ENCODE results near the gene FLNA. TPM values are rescaled to one million over a fixed set of nuclear protein-coding genes. Genes with fewer than 3 reads are reported as not detected.

Gene FLNA
- total RNA-seq, 1 donor, result 3,767 TPM

DNA sequence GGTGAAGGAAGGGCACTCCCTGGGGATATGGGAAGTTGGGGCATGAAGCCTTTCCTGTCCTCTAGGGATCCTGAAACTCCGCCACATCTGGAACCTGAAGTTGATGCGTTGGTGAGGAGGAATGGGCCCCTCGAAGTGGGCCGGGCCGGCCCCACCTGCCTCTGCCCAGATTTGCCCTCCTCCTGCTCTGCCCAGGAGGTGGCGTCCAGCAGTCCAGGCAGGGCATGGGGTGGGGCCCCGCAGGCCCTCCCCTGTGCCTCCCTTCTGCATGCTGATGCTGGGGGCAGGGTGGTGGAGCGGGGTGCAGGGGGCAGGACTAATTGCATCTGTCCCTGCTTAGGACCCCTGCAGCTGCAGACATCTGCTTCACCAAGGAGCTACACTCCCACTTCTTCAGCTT is 38.7 kb upstream of the FLNA start:
- TF ChIP-seq, protein P1, sequence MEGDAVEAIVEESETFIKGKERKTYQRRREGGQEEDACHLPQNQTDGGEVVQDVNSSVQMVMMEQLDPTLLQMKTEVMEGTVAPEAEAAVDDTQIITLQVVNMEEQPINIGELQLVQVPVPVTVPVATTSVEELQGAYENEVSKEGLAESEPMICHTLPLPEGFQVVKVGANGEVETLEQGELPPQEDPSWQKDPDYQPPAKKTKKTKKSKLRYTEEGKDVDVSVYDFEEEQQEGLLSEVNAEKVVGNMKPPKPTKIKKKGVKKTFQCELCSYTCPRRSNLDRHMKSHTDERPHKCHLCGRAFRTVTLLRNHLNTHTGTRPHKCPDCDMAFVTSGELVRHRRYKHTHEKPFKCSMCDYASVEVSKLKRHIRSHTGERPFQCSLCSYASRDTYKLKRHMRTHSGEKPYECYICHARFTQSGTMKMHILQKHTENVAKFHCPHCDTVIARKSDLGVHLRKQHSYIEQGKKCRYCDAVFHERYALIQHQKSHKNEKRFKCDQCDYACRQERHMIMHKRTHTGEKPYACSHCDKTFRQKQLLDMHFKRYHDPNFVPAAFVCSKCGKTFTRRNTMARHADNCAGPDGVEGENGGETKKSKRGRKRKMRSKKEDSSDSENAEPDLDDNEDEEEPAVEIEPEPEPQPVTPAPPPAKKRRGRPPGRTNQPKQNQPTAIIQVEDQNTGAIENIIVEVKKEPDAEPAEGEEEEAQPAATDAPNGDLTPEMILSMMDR (IDR thresholded peaks at IDR 0.05; ENCODE audit: insufficient read depth, low read depth, low read length), result no peak
- H3K4me3 ChIP-seq (ENCODE audit: low read depth, low read length), result no peak overlapping the region
- DNase-seq (ENCODE audit: low read depth), result no peak

DNA sequence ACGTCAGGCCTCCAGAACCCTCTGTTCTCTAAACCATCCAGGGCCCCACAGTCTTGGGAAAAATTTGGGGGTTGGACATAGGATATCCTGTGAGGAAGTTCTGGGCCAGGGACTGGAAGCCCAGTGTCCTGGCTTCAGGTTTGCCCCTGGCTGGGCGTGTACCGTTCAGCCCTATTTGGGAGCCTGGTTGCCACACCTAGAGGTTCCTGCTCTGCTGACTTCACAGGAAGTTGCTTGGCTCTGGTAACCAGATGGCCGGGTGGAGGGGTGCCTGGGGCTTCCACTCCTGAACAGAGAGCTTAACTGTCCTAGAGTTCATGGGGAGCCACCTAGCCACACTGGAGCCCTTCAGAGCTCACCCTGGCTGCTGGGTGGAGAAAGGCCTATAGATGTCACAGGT is 38.0 kb upstream of the FLNA start:
- TF ChIP-seq, protein P1 (IDR thresholded peaks at IDR 0.05; ENCODE audit: insufficient read depth, low read depth, low read length), result no peak
- peak; percentile 54 for DNase-seq (ENCODE audit: low read depth)
- peak overlapping the region; percentile 65 for H3K4me3 ChIP-seq (ENCODE audit: low read depth, low read length)

DNA sequence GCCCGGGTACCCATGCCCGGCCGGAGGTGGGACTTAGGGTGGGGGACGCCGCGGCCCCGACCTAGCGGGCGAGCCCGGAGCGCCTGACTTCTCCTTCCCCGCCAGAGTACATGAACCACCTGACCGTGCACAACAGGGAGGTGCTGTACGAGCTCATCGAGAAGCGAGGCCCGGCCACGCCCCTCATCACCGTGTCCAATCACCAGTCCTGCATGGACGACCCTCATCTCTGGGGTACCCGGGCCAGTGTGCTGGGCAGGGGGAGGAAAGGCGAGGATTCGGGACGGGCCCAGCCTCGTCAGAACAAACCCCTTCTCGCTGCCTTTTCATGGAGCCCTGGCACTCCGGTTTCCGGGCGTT is 37.5 kb upstream of the FLNA start:
- no peak for DNase-seq (ENCODE audit: low read depth)
- TF ChIP-seq, protein P1 (IDR thresholded peaks at IDR 0.05; ENCODE audit: insufficient read depth, low read depth, low read length), result no peak
- peak overlapping the region; percentile 65 for H3K4me3 ChIP-seq (ENCODE audit: low read depth, low read length)

DNA sequence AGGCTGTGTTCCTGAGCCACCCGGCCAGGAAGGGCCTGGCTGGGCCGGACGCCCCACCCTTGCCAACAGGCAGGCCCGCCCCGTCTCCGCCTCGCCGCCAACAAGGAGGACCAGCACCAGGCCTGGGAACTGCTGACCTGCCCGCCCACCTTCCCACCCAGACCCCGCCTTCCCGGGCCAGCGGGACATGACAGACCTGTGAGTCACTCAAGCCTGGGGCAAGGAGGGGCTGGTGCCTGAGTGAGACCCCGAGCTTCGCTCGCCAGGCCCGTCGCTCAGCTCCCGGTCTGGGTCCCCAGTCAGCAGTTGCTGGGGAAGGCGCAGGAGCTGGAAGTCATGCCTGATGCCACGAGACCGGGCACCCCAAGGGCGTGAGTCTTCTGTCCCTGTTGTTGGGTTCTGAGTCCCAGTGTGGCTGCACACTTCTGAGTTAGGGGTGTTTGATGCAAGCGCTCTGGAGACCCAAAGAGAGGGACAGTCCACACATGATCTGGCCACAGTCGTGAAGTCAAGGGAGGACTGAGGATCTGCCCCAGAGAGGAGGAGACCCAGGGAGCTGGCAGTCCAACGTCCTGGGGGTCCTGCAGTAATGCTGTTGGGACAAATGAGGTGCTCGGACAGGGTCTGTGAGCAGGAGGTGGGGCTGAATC is 34.9 kb upstream of the FLNA start, which contains the start of gene DNASE1L1:
DNASE1L1 (minus strand) TSS at position 33 of the 650 bp plus-strand sequence. CDS start 3,686 bp downstream, outside the sequence.
- TF ChIP-seq, protein P1 (IDR thresholded peaks at IDR 0.05; ENCODE audit: insufficient read depth, low read depth, low read length), result no peak
- peak; percentile 90 for DNase-seq (ENCODE audit: low read depth)

DNA sequence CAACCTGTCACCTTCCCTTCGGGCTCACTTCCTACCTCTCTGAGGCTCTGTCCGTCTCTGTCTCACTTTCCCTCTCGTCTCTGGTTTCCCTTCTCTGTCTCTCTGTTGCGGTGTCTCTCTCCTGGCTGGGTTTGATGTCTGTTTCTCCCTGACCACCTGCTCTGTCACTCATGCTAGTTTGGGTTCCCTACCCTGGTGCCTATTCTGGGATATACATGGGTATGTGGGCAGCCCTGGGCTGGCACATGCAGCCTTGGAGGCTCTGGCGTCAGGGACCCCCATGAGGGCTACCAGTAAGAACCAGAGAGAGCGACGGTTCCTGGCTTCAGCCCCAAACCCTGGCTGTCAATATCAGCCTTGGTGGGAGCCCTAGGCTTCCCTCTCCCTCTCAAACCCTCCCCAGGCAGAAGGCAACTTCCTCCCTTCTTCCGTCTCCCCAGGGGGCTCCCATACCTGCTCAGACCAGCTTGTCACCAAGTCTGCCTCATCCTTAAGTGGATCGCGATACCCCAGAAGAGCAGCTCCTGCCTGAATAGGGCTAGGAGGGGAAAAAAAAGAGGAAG is 34.3 kb upstream of the FLNA start:
- TF ChIP-seq, protein P1 (IDR thresholded peaks at IDR 0.05; ENCODE audit: insufficient read depth, low read depth, low read length), result no peak
- DNase-seq (ENCODE audit: low read depth), result no peak
- peak overlapping the region; percentile 62 for H3K4me3 ChIP-seq (ENCODE audit: low read depth, low read length)

More for the DNA sequence above, 34.9 kb upstream of the FLNA start, which contains the start of gene DNASE1L1:
- peak within 1 kb of the TSS; percentile 62 for H3K4me3 ChIP-seq (ENCODE audit: low read depth, low read length)

DNA sequence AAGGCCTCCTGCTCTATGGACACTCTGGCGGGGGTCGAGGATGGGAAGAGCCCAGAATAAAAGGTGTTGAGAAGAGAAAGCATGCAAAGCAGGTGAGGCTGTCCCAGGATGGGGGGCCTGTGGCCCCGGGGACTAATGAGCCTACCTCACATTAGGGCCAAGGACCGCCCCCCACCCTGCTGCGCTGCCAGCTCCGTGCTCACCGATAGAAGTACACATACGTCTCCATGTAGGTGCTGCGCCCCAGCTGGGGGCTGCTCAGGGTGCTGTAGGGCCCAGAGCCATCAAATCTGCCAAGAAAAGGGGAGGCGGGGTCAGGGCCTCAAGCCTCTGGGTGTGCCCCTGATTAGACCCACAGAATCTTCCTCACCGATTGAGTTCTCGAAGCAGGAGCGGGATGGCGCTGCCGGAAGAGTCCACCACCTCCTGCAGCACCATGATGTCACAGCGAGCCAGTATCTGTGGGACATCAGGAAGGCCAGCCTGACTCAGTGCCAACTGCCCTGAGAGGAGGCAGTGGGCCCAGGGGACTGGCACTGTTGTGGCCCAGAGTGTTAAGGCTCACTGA is 30.3 kb upstream of the FLNA start:
- no peak overlapping the region for H3K4me3 ChIP-seq (ENCODE audit: low read depth, low read length)
- DNase-seq (ENCODE audit: low read depth), result no peak
- TF ChIP-seq, protein P1 (IDR thresholded peaks at IDR 0.05; ENCODE audit: insufficient read depth, low read depth, low read length), result no peak

Measured in fibroblast of villous mesenchyme (primary cell).